Omental fat pad (tissue), 4 donors: ENCODE measurements around the gene ADAM15. TPM values are rescaled to one million over a fixed set of nuclear protein-coding genes. Genes with fewer than 3 reads are reported as not detected.

Experiments used
- ATAC-seq: fragments of 150-250 bp; one replicate; pipeline ENCODE4 v1.9.1; 2016; ENCODE audit warnings: mild to moderate bottlenecking, moderate library complexity; ENCODE audit not compliant: low FRiP score
- DNase-seq: peaks from one replicate; pipeline ENCODE4 v3.0.0-alpha.2; 2019; ENCODE audit warnings: low spot score
- CTCF ChIP-seq, 3 donors: fragments of 450-650 bp; IDR thresholded peaks; one replicate each; pipeline ENCODE4 v1.5.1; 2016 to 2017; ENCODE audit warnings: antibody characterized with exemption in 3 of 3, mild to moderate bottlenecking in 3 of 3, moderate library complexity in 2 of 3
- total RNA-seq, 4 donors: library from RNA; depleted of rRNA; stranded (reverse); fragments of >200 nt; gene quantifications; one replicate each; pipeline ENCODE4 v1.1.0, GENCODE V29; 2016

Gene ADAM15
- total RNA-seq = 100 to 1,000 TPM; 116 to 262 (median 157) TPM

- TF ChIP-seq CTCF (IDR thresholded peaks at IDR 0.05) = peak in 1 of 3 donors; percentile 52
- ATAC-seq = peak; percentile 88
- DNase-seq = peak; percentile 73
Observed at GRCh38 chr1:155050560-155051341, at the start of gene ADAM15. TSS of gene ADAM15 (plus strand) at chr1:155051316. CDS start at chr1:155051387, 71 bp downstream.

DNA sequence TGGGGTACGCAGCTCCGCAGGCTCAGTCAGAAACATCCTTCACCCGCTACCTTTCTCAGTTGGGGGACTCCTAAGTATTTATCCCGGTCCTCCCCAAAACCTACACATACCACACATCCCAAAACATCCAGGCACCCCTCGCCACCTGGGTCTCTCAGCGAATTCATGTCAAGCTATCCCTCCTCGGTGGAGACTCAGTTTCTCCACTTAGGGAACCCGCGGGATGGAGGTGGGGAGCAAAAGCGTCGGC lies 49.8 kb upstream of the ADAM15 start:
- ATAC-seq = no peak
- no peak for TF ChIP-seq CTCF (IDR thresholded peaks at IDR 0.05)
- DNase-seq = no peak

DNA sequence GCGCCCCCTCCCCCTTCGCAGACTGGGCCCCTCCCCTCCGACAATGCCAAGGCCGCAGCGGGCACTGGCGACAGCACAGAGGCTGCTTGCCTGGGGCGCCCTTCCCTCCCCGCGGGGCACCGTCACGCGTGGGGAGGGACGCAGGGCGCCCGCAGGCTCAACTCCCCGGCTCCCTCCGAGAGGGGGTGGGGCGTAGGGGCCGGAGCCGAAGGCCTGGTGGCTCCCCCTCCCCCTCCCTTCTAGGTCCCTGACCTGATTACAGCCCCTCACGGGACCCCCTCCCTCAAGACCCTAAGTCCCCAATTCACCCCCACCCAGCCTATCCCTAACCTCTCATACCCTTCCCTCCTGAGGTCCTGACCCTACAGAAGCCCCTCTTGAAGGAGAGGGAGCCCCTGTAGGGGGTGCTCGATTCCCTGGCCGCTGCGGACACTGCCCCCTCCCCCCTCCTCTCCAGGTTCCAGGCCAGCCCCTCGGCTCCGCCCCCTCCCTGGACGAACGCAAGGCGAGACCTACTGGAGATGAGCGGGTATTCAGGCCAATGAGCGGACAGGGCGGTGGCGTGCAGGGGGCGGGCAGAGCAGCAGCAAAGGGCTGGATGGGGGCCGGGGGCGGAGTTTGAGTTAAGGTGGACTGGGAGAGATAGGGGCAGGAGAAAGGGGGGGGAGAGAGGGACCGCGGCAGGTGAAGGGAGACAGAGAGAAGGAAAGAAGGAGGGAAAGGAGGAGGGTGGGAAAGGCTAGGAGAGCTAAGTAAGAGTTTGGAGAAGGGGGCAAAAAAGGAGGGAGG lies 49.2 kb upstream of the ADAM15 start:
- peak; percentile 97 for DNase-seq
- no peak for TF ChIP-seq CTCF (IDR thresholded peaks at IDR 0.05)
- peak; percentile 79 for ATAC-seq

GRCh38 chr1:155002464-155003226 lies 48.5 kb upstream of the ADAM15 start, which contains the start of gene ZBTB7B:
TSS of gene ZBTB7B (plus strand) at chr1:155002802. CDS start at chr1:155014661, 11,859 bp downstream.
- ATAC-seq (peak; percentile 1), DNase-seq (no peak)
- TF ChIP-seq CTCF (IDR thresholded peaks at IDR 0.05) = no peak

DNA sequence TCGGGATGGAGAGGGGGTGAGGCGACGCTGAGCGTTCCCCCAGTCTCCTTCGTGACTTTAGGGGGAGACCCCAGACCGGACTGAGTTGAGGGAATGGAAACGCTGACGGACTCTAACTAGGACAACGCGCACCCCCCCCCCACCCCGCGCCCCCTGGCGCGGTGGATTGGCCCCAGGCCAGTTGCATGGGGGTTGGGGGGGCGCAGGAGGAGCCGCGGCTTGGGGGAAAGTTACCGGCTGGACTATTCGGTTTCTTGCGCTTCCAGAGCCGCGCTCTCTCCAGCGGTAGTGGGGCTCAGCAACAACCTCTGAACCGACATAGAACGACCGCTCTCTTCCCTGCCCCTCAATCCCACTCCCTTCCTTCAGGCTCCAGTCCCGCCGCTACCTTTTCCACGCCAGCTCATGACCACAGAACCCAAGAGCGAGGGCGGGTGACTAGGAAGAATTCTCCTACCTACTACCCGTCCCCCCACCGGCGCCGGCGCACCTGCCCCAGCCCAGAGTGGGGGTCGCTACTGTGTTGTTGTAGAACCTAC lies 47.8 kb upstream of the ADAM15 start:
- no peak for ATAC-seq
- TF ChIP-seq CTCF (IDR thresholded peaks at IDR 0.05) = no peak
- DNase-seq = no peak

DNA sequence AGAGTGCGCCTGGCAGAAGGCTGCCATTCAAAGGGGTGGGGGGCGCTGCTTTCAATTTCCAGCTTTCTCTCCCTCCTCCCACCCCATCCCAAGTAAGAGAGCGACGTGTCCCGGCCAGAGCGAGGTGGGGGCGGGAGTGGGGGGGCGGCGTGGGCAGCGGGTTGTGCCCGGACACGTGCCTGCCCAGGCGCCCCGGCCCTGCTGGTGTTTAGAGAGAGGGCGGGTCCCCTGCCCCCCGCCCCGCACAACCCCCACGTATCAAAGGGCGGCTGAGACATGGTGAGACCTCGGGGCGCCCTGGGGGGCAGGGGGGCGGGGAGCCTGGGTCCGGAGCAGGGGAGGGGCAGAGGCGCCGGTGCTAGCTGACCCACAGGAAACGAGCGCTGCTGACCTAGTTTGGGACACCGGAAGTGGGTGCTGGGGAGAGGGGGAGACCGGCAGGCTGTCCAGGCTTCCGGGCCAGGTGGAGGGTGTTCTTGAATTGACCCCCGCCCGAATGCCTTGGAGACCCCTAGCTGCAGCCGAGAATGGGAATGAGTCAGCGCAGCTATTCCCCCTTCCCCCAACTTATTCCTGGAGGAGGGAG lies 47.3 kb upstream of the ADAM15 start:
- ATAC-seq (peak; percentile 3), DNase-seq (no peak)
- no peak for TF ChIP-seq CTCF (IDR thresholded peaks at IDR 0.05)
